HG02571 (cell line): ENCODE data around the gene SOX13.

ENCODE experiments used
- ATAC-seq: cut with Tn5 transposase; IDR thresholded peaks from one replicate; pipeline ENCODE4 v1.9.1; 2021; ENCODE audit warnings: mild to moderate bottlenecking, moderate library complexity; ENCODE audit not compliant: unreplicated experiment

The SOX13 gene

DNA sequence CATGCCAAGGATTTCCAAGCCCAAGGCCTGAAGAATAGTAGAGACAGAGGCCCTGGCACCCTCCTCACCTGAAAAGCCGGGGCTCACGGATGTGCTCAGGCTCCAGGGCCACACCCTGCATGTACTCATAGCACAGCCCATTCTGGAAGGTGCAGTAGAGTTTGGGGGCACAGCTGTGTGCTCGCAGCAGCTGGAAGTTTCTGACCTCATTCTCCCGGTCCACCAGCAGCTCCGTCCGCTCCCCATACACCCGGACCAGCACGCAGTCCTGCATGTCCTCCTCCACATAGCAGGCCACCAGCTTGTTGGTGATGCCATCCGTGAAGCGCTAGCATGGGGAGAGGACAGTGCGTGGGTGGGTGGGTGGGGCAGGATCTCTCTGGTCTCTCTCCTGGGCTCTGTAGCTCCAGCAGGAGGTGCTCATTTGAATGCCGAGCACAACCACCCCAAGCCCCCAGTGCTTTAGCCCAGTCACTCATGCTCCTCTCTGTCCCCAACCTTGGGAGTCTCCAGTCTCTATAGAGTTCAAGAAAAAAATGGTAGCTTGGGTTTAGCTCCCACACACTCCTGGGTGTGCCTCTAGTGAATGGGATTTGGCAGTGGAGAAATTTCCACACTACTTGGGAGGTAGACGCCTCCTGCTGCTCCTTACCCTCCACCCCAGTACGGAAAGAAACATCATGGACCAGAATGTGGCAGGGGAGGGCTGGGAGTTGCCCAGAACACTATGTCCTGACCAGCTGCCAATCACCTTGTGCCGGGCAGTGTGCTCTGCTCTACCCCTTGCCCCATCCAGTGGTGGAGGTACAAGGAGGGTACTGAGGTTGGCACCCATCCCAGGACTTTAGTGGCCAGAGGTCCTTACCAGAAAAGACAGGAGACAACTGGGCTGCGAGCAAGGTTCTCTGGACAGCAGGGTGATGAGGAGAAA, 77.0 kb downstream of the SOX13 start:
- ATAC-seq: no peak

DNA sequence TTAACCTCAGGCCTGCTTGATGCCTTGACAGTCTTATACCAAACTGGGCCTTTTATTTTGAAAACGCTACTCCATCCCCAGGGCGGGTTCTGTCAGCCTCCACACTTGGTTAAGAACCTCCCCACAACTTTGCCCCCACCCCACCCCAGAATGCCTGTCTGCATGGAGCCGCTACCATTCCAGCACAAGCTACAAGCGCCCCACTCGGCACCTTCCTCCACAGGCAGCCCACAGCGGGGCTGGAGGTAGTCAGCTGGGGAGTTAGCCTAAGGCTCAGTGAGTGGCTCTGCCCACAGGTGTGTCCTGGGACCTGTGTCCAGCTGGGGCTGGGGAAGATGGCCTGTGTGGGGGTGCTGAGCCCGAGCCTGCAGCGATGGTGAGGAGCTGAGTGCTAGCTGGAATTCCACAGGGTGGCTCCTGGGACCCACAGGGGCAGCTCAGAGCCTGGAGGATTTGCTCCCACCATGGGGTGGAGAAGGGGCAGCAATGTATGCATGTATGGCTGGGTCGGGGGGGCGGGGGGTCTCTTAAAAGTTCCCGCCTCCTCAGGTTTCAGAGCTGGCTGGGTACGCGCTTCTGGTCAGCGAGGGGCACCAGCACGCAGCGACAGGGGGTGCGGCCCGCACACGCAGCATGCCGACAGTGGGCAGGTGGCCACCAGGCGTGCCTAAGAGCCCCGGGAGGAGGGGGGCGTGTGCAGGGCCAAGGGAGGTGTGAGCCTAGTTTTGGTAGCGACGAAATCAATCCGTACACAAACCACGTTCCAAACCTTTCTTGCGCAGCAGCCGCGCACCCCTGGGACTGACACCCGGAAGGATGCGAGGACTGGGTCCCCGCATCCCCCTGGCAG, 78.0 kb downstream of the SOX13 start:
- ATAC-seq: no peak

DNA sequence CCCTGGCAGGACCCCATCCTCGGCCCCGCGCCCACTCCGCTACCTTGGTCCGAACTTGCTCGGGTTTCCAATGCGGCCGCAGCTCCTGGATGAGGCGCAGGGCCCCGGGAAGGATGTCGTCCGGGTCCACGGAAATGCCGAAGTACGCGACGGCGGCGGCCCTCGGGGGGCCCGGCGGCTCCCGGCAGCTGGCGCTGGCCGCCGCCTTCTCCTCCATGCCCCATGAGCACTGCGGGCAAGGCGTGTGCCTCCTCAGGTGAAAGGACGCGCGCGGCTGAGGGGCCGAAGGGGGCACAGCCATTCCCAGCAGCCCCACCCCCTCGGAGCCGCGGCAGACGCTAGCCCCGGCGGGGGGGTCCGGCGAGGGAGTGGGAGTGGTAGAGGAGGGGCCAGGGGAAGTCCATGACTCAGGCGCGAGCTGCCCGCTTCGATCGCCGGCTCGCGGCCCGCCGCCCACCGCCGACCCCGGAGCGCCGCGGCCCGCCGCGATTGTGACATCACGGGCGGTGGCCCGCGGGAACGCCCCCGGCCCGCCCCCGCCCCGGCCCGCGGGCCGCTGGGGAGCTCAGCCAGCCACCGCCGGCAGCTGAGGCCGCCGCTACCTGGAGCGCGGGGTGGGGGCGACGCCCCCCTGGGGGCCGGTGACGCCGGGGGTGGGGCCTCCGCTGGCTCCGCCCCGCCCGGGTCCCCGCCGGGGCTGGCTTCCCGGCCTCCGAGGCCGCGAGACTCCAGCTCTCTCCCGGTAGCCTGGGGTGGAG, 78.8 kb downstream of the SOX13 start, which contains the start of gene ETNK2:
TSS of gene ETNK2 (minus strand) at position 493 of the 758 bp plus-strand sequence. CDS start at position 301, 192 bp downstream.
- no peak for ATAC-seq

DNA sequence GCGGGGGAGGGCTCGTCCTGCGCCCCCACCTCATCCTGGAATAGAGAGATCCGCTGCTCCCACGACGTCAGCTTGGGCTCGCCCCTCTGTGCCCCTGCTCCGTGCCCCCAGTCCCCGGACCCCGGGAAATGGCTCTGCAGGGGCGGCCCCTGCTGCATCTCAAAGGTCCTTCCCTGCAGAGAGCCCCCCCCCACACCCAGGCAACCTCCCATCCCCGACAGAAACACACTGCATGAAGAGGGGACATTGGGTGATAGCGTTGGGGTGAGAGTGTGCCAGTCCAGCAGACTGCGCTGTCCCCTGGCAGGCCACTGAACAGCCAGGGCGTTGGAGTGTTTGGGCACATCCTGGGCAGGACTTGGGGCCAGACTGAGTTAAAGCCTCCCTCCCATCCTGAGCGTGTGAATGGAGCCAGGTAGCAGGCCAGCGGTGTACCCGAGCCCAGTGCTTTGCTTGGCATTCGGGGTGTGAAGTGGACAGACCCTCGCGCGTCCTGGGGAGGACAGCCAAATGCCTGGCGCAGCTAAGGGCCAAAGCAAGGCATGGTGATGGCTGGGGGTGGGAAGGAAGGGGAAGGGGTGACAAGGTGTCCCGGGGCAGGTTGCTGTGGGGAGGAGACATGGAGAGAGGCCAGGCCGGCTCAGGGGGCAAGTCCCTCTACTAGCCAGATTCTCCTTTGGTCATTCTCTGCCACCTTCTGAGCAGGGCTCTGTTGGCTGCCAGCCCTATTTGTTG, 79.6 kb downstream of the SOX13 start:
- no peak for ATAC-seq

DNA sequence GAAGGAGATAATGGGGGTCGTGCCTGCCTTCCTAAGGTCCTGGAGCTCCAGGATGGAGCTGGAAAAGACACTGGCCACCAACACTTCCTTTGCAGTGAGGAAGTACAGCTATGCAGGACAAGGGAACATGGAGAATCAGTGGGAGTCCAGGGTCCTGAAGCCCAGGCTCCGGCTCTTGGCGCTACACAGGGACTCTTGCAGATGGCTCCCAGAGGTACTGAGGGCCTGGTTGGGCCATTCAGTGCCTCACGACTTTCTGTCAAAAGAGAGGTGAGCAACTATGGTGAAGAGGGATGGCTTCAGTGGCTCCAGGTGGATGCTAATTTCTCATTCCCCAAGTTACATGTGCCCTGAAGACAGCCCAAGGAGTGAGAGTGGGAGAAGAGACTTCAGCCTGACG, 80.8 kb downstream of the SOX13 start:
- ATAC-seq: no peak

DNA sequence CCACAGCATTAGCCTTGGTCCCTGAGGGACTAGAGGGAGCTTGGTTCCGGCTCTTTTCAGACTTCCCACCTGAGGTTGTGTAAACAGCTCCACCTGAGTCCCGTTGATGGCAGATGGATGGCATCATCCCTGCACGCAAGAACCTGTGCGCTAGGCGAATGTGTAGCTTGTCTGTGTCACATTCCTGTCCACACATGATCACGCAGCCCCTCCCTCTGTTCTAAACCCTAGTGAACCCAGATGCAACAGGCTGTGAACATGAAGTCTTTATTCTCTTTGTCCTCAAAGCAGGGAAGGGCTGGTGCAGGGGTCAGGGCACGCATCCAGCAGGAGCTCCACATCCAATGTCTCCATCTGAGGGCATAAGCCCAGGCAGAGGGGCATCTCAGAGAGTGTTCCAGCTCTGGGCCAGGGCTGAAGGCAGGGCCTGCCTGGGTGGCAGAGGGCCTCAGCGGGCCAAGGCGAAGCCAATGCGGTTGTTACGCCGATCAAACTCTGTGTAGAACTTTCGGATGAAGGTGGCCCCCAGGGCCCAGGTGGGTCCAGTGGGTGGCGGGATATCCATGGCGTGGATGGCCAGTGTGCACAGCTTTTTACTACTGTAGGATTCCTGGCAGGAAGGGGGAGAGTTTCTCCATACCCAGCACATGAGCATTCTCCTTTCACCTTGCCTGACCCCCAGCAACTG, 81.8 kb downstream of the SOX13 start:
- ATAC-seq: no peak

DNA sequence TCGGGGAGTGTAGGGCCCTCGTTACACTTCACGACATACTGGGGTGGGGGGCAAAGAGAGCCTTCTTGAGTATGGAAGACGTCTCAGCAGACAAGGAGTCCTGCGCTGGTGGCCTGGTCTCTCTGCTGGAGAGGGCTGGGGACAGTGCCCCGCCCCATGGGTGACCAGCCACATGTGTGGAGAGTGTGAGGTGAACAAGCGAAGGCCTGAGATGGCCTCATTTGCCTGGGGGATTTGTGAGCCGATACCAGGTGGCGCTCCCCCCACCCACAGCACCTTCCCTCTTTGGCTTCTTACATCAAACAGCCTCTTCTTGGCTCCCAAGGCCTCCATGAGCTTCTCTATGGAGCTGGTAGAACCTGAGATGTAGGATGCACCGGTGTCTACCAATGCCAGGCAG, 83.0 kb downstream of the SOX13 start:
- no peak for ATAC-seq

DNA sequence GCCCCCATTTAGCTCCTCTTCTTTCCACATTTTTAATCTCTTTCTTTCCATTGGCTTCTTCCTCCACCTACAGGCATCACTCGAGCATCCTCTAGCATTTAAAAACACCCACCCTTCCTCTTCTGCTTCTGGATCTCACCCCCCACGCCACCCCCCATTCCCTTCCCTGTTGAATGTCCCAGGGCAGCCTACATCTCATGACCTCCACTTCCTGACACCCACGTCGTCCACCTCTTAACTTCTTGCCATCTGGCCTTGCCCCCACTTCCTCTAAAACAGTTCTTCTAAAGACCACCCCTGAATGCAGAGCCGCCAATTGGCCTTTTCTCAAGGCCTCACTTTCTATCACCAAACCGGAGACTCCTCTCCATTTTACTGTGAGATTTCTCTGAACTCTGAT, 85.0 kb downstream of the SOX13 start:
- ATAC-seq: no peak

DNA sequence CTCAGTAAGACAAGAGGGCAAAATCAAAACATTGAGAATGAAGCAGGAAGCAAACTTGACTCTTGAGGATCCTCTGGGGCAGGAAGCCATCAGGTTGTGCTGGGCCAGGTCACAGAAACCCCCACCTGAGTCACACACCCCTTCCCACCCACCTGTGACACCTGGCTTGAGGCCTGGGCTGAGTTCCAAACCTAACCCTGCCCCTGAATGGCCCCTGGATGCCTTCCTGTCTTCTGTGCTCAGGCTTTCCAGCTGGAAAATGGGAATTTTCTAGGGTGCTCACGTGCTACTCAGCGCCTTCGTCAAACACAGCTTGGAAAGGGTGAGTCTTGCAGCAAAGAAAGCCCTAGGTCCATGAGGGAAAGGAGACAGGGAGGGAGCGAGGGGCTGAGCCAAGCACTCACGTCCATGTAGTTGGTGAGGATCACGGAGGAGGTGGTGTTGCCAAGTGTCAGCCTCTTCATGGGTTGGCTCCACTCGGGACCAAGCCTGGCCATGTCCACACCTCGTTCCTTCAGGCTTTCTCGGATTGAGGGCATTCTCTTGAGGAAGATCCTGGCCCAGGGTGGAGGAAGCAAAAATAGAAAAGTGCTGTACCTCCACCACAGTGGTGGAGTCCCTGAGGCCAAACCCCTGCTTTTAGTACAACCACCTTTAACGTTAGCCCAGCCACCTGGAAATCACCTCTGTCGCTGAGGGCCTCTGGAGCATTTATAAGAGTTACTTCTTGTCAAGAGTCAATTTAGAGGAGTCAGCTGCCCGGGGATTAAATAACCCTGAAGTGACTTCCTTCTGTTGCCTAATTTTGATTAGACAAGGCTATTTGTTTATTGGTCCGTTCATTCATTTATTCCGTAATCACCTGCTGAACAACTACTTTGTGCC, 88.9 kb downstream of the SOX13 start:
- no peak for ATAC-seq

DNA sequence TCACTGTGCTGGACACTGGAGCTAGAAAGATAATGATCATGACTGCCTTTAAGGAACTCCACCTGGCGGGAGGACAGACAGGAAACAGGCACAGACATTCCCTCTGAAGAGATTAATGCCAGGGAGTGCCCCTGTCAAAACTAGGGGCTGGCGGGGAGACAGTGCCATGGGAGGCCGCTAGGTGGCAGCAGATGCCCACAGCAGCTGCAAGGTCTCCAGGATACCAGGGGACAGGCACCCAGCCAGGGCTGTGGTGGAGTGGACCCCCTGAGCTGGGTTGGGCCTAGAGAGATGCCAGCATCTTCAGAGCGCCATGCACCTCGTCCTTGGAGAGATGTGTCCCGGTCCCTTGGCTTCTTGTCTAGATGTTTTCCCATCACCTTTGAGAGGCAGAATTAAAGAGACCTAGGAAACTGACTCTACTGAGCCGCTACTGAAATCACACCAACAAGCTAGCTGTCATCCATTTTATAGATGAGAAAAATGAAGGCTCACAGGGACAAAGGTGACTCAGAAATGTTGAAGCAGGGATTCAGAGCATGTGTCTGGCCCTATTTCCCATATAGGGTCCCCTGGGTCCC, 89.7 kb downstream of the SOX13 start:
- peak; percentile 56 for ATAC-seq

DNA sequence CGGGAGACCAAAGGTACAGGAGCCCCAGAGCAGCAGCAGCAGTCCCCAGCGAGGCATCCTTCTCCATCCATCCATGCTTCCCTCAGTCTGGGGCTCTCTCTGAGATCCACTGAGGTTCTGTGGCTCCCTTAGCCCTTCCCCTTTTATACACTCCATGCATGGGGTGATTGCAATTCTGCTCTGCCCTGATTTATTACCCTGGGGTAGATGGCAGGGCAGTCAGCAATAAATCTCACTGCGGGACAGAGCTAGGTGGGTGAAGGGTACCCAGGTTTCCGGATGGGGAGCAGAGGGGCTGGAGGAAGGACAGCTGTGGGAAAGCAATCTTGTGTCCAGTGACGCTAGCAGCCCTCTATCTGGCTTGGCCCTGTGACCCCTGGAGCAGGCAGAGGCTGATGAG, 93.3 kb downstream of the SOX13 start, which contains the start of gene REN:
TSS of gene REN (minus strand) at position 119 of the 400 bp plus-strand sequence. CDS start at position 75, 44 bp downstream.
- no peak for ATAC-seq

DNA sequence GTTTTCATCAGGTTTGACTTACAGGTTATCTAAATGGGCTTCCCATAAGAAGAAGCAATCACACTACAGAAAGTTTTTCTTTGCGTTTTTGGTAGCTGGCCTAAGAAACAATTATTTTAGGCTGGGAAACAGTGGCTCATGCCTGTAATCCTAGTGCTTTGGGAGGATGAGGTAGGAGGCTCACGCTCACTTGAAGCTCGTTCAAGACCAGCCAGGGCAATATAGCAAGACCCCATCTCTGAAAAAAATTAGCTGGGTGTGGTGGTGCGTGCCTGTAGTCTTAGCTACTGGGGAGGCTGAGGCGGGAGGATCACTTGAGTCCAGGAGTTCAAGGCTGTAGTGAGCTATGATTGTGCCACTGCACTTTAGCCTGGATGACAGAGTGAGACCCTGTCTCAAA, 94.8 kb downstream of the SOX13 start:
- no peak for ATAC-seq

DNA sequence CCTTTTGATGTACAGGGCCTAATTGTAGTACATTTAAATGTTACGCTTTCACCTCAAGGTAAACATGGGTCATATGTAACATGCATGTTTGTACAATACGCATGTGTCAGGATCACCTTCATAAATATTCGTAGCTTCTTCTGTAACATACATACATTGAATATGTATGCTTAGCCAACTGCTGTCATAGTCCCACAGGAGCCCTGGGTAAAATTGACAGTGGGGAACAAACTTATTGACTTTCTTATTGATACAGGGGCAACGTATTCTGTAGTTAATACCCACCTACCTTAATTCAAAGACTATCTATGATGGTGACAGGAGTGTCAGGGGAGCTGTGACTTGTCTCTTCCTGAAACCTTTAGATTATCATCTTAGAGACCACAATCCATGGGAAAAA, 96.9 kb downstream of the SOX13 start:
- no peak for ATAC-seq

DNA sequence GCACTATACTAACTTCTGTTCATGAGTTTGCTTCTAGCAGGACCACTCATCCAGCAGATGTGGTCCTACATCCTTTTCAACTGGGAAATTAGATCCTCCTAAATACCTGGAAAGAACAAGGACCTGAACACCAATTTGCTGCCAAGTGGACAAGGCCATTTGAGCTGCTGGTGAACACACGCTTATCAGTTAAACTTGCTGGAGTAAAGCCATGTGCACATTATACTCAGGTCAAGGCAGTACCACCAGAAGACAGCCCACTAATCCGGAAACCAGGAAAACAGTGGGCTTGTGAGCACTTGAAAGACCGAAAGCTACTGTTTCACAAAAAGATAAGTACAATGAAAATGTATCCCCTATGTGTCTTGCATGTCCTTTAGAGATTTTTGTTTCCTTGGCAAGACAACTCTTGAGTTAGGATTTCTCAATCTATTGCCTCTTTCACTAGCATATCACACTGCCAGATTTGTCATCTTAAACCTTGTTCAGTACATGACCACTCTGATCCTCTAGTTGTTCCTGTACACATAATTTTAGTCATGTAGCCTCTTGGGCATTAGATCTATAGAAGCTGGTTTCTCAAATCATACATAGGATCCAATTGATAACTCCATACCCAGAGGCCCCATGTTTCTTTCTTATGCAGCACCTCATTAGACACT, 97.7 kb downstream of the SOX13 start:
- no peak for ATAC-seq

DNA sequence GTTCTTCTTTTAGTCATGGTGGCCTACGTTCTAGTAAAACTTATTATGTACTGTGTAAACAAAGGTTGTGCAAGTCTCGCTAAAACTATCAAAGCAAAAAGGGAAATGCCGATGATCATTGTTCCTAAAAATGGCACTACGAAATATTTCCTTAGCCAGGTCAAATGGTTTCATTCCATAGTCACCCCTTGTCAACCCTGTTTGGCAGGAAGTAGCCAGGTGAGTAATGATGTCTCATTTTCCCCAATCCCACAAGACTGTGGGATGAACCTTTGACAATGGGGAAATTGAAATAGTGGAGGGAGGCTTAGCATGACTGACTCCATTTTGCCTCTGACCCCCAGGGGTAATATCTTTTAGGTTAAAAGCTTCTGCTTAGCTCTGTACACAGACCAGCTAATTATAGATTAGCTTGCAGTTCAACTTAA, 98.8 kb downstream of the SOX13 start:
- ATAC-seq: no peak

DNA sequence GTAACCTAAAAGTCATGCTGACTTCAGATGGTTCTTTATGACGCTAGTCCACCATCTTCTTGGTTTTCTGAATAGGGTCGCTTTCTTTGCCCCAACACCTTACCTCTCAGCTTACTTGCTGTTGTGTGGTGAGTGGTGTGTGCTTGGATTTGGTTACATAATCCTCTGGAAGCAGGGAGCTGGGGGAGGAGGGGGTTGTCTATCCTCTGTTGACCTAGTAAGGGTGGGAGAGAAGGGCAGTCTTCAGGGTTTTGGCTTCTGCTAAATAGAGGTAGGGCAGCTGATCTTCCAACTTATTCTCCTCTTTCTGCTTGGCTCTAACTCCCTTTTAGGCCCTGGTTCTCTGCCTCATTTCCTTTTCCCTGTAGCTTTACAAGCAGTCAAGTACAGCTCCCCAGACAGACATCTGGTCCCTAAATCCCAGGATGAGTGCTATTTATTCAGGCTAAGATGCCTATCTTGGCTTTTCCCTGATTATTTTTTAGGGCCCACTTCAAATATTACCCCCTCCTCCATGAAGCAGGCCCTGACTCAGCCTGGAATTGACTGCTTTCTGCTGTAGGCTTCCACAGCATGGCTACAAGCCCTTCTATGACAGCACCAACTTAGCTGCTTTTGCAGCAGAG, 99.6 kb downstream of the SOX13 start:
- ATAC-seq: no peak

DNA sequence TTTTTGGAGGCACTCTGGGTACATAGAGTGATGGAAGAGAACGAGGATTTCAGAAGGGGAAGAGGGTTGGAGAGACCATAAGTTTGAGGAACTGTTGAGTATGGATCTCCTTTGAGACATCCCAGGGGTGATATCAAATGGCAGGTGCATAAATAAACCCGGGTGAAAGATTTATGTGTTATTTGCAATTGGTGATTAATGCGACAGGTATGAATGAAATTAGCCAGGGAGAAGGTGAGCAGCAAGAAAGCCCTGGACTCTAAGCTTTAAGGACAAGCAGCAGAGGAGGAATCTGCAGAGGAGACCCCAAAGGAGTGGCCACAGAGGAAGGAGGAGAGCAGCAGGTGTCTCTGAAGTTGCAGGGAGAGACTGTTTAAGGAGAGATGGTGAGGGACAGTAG, 102.0 kb downstream of the SOX13 start:
- no peak for ATAC-seq
